Hematopoietic multipotent progenitor cell treated with erythropoietin and hydrocortisone succinate and interleukin-3 and kit ligand, for 8 days (in vitro differentiated cells): ENCODE results near the gene STAB1.

Experiments used
- DNase-seq: peaks from one replicate; pipeline ENCODE4 v3.0.0-alpha.2; 2015

The STAB1 gene

GRCh38 chr3:52536369-52537164 lies 41.4 kb downstream of the STAB1 start, which contains the start of gene UQCC5:
Gene UQCC5, plus strand, starts transcription at chr3:52536605. Its CDS starts 151 bp downstream, at chr3:52536756.
- DNase-seq: peak; percentile 98

- no peak for DNase-seq
Measured at GRCh38 chr3:52537165-52537620, 42.1 kb downstream of the STAB1 start.

GRCh38 chr3:52537726-52538421 lies 42.7 kb downstream of the STAB1 start:
- DNase-seq: no peak

GRCh38 chr3:52539010-52539653 lies 44.0 kb downstream of the STAB1 start:
- no peak for DNase-seq

GRCh38 chr3:52541050-52541449 lies 45.9 kb downstream of the STAB1 start:
- DNase-seq: no peak

- no peak for DNase-seq
Measured at GRCh38 chr3:52544937-52545336, 49.8 kb downstream of the STAB1 start.

GRCh38 chr3:52546111-52546901 lies 51.2 kb downstream of the STAB1 start:
- no peak for DNase-seq

- DNase-seq: no peak
Measured at GRCh38 chr3:52547143-52547542, 52.0 kb downstream of the STAB1 start.

- no peak for DNase-seq
Measured at GRCh38 chr3:52551118-52551517, 56.0 kb downstream of the STAB1 start.

GRCh38 chr3:52552089-52552488 lies 57.0 kb downstream of the STAB1 start:
- no peak for DNase-seq

- no peak for DNase-seq
Measured at GRCh38 chr3:52554026-52554755, 59.1 kb downstream of the STAB1 start.

- no peak for DNase-seq
Measured at GRCh38 chr3:52555056-52555455, 59.9 kb downstream of the STAB1 start.

GRCh38 chr3:52557011-52557960 lies 62.1 kb downstream of the STAB1 start:
- DNase-seq: no peak

GRCh38 chr3:52558436-52558835 lies 63.3 kb downstream of the STAB1 start:
- no peak for DNase-seq

GRCh38 chr3:52561028-52561747 lies 66.0 kb downstream of the STAB1 start:
- no peak for DNase-seq

- no peak for DNase-seq
Measured at GRCh38 chr3:52563984-52564383, 68.8 kb downstream of the STAB1 start.

GRCh38 chr3:52568069-52568468 lies 72.9 kb downstream of the STAB1 start:
- DNase-seq: no peak

- DNase-seq: no peak
Measured at GRCh38 chr3:52570076-52570475, 74.9 kb downstream of the STAB1 start.

- DNase-seq: peak; percentile 35
Measured at GRCh38 chr3:52572221-52572620, 77.1 kb downstream of the STAB1 start.
